OCI-LY7 (cell line): ENCODE measurements around the gene SPAG9.

ENCODE experiments used
- CTCF ChIP-seq: fragments of 200-600 bp; sonication (generic); conservative IDR thresholded peaks from 2 replicates; pipeline ENCODE4 v1.5.1; 2014; ENCODE audit warnings: mild to moderate bottlenecking, antibody characterized with exemption, low read length, moderate library complexity, mixed read lengths
- EZH2phosphoT487 ChIP-seq: fragments of 200-600 bp; sonication (generic); IDR thresholded peaks from 2 replicates; pipeline ENCODE4 v1.6.1; 2018; ENCODE audit warnings: low read depth, borderline replicate concordance, mild to moderate bottlenecking, mixed run types, antibody characterized with exemption, low read length, moderate library complexity, mixed read lengths

- TF ChIP-seq CTCF, result no peak
- TF ChIP-seq EZH2phosphoT487, result no peak
Observed at GRCh38 chr17:50935221-50935995, 185.3 kb downstream of the SPAG9 start.
